A673 (cell line): ENCODE measurements around the gene GRK4. TPM values are rescaled to one million over a fixed set of nuclear protein-coding genes. Genes with fewer than 3 reads are reported as not detected.

Source experiments
- BruUV-seq: library from RNA; stranded (reverse); fragments of 400-500 nt; replicated peaks from 2 replicates; lab custom pipeline; 2021; lab: Mats Ljungman, UMichigan
- CTCF ChIA-PET: fragments of 300-600 bp; sonication (Branson Sonifier 250); formaldehyde crosslinking; loops from one replicate; lab custom pipeline; 2022; ENCODE audit warnings: antibody characterized with exemption; lab: Charles Lee
- POLR2A ChIA-PET: fragments of 300-600 bp; sonication (Branson Sonifier 250); formaldehyde crosslinking; loops from one replicate; lab custom pipeline; 2022; ENCODE audit warnings: antibody characterized with exemption; ENCODE audit not compliant: low non-redundant PET; lab: Charles Lee
- DNase-seq: peaks from one replicate; pipeline ENCODE4 v3.0.0-alpha.2; 2015; ENCODE audit warnings: low spot score
- H3K27ac ChIP-seq: fragments of 200-600 bp; sonication (generic); 2 replicates; pipeline ENCODE4 v1.5.1; 2016; ENCODE audit warnings: mixed run types, low read depth, mild to moderate bottlenecking, mixed read lengths, antibody characterized with exemption, low read length; ENCODE audit not compliant: poor library complexity, severe bottlenecking
- H3K27me3 ChIP-seq: fragments of 200-600 bp; sonication (generic); replicated peaks from 2 replicates; pipeline ENCODE4 v1.6.1; 2017; ENCODE audit warnings: mixed run types, low read depth, mild to moderate bottlenecking, mixed read lengths, antibody characterized with exemption, low read length; ENCODE audit not compliant: insufficient read depth, poor library complexity
- H3K36me3 ChIP-seq: fragments of 200-600 bp; sonication (generic); 2 replicates; pipeline ENCODE4 v1.6.1; 2016; ENCODE audit warnings: mixed run types, mild to moderate bottlenecking, mixed read lengths, antibody characterized with exemption, low read length; ENCODE audit not compliant: insufficient read depth, poor library complexity, severe bottlenecking
- H3K4me1 ChIP-seq: fragments of 200-600 bp; sonication (generic); 2 replicates; pipeline ENCODE4 v1.6.1; 2017; ENCODE audit warnings: mixed run types, mild to moderate bottlenecking, mixed read lengths, antibody characterized with exemption, low read length; ENCODE audit not compliant: insufficient read depth, poor library complexity, severe bottlenecking
- H3K4me3 ChIP-seq: fragments of 200-600 bp; sonication (generic); 2 replicates; pipeline ENCODE4 v1.5.1; 2016; ENCODE audit warnings: low read depth, mixed run types, mild to moderate bottlenecking, mixed read lengths, low read length; ENCODE audit not compliant: poor library complexity, severe bottlenecking
- H3K9me3 ChIP-seq: fragments of 200-600 bp; sonication (generic); 2 replicates; pipeline ENCODE4 v1.6.1; 2016; ENCODE audit warnings: mixed run types, low read depth, mild to moderate bottlenecking, mixed read lengths, antibody characterized with exemption, low read length; ENCODE audit not compliant: poor library complexity, severe bottlenecking
- CTCF ChIP-seq: fragments of 300-800, 200-600 bp; sonication (generic); conservative IDR thresholded peaks from 2 replicates; pipeline ENCODE4 v1.5.1; 2017; ENCODE audit warnings: low read depth, mild to moderate bottlenecking, antibody characterized with exemption, low read length, moderate library complexity, mixed read lengths
- EZH2 ChIP-seq: fragments of 200-600 bp; sonication (generic); IDR thresholded peaks from 2 replicates; pipeline ENCODE4 v1.6.1; 2017; ENCODE audit warnings: borderline replicate concordance, low read depth, mild to moderate bottlenecking, mixed read lengths, antibody characterized with exemption, low read length; ENCODE audit not compliant: poor library complexity, severe bottlenecking
- intact Hi-C: fragments of 100-400 bp; cut with micrococcal nuclease; formaldehyde crosslinking; loops from one replicate; pipeline ENCODE4 v1.10.0; 2022; ENCODE audit not compliant: unreplicated experiment
- total RNA-seq: library from RNA; stranded (reverse); gene quantifications from 2 replicates; pipeline ENCODE4 v1.2.3, GENCODE V29; 2021

GRK4 gene
- total RNA-seq, 1 experiment from 2014 or later = 5.9 TPM

GRCh38 chr4:2968381-2968780, 5.0 kb downstream of the GRK4 start:
- TF ChIP-seq CTCF = no peak
- TF ChIP-seq EZH2 = no peak
- Histone ChIP-seq H3K9me3 (no peaks in the 10 kb centered on the region), H3K4me1 (peaks cover 7% of the 10 kb centered on the region), H3K36me3 (no peaks in the 10 kb centered on the region), H3K4me3 (no peak overlapping the region), H3K27me3 (no peaks in the 10 kb centered on the region), H3K27ac (no peak overlapping the region)
- intact Hi-C loops = no loop called here
- no peak for DNase-seq
- no TSS peak for BruUV-seq
- POLR2A ChIA-PET = no interaction called here
- CTCF ChIA-PET = no interaction called here

- no TSS peak for BruUV-seq
- no peaks in the 10 kb centered on the region for H3K36me3 ChIP-seq
- H3K27me3 ChIP-seq = no peaks in the 10 kb centered on the region
- TF ChIP-seq CTCF (no peak), EZH2 (no peak)
- no peak overlapping the region for H3K27ac ChIP-seq
- no peak overlapping the region for H3K4me3 ChIP-seq
- no peak for DNase-seq
- ChIA-PET CTCF (no interaction called here), POLR2A (no interaction called here)
- intact Hi-C loops = no loop called here
- no peaks in the 10 kb centered on the region for H3K9me3 ChIP-seq
- no peaks in the 10 kb centered on the region for H3K4me1 ChIP-seq
Observed at GRCh38 chr4:2971275-2971674, 7.9 kb downstream of the GRK4 start.

DNA sequence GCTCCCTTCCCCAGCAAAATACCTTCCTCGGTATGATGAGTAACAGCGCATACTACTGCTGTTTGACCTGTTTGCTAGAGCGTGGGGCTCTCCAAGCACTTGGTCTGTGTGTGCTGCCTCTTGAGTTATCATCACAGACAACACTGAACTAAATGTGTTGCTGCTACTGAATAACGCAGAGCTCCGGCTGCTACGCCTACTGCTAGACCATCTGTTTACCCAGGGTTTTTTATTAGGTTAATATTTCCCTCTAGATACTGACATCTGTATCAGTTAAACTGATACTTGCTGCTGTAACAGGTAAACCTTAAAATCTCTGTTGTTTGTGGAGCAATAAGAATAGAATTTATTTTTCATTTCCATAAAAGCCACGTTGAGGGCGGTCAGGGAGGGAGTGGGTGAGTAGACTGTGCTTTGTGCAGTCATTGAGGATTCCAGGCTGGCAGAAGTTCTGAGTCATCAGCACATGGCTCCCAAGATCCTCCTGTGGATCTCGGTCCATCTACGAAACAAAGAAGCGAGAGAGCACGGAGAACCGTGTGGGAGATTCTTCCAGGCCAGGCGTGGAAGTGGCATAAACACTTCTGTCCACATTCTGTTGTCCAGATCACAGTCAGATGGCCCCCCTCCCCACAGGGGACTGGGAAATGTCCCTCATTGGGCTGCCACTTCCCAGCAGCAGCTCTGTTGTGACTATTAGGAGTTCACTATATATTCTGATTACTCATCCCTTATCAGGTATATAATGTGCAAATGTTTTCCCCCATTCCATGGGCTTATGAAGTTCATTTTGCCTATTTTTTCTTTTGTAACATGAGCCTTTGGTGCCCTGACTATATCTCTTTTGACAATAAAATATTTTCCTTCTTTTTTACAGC, 14.1 kb downstream of the GRK4 start:
- no TSS peak for BruUV-seq
- POLR2A ChIA-PET = no interaction called here
- H3K36me3 ChIP-seq = no peaks in the 10 kb centered on the region
- no peaks in the 10 kb centered on the region for H3K27me3 ChIP-seq
- CTCF ChIA-PET = interaction anchor here (0.6 to 1.2 kb wide), 4 partner anchors 12 to 903 kb away, joined by 3 to 6 read pairs (median 4); partner anchors contain the start of genes GRK4 and NOP14
- peaks cover 5% of the 10 kb centered on the region for H3K9me3 ChIP-seq
- DNase-seq = no peak
- no peak overlapping the region for H3K27ac ChIP-seq
- no peak for TF ChIP-seq EZH2
- TF ChIP-seq CTCF = no peak
- intact Hi-C loops = no loop called here
- H3K4me3 ChIP-seq = no peak overlapping the region
- H3K4me1 ChIP-seq = no peaks in the 10 kb centered on the region
